ENCODE measurements around the gene ADGB. TPM values are rescaled to one million over a fixed set of nuclear protein-coding genes. Genes with fewer than 3 reads are reported as not detected.

ADGB gene
- total RNA-seq, 1 experiment from 2014 or later, result not detected

- Histone ChIP-seq H3K4me3 (ENCODE audit: low read length) (no peak overlapping the region), H3K4me2 (ENCODE audit: low read length) (no peak overlapping the region), H3K27me3 (ENCODE audit: low read length) (no peaks in the 10 kb centered on the region), H3K4me1 (ENCODE audit: insufficient read depth, low read length) (no peaks in the 10 kb centered on the region; the same call in 1 of the 2 replicates), H3K36me3 (ENCODE audit: low read depth, low read length) (no peaks in the 10 kb centered on the region), H3K9ac (ENCODE audit: low read length) (no peak overlapping the region), H3K27ac (ENCODE audit: low read length) (no peak overlapping the region), H2AFZ (ENCODE audit: low read length) (no peak overlapping the region), H3F3A (ENCODE audit: low read length, unreplicated experiment) (no peaks in the 10 kb centered on the region), H3K9me3 (ENCODE audit: low read length) (no peaks in the 10 kb centered on the region), H4K20me1 (ENCODE audit: low read length) (no peaks in the 10 kb centered on the region), H3K79me2 (ENCODE audit: low read length) (no peaks in the 10 kb centered on the region), H3K9me2 (replicated peaks; ENCODE audit: low read length) (no peaks in the 10 kb centered on the region)
- TF ChIP-seq EZH2phosphoT487 (IDR thresholded peaks at IDR 0.05; ENCODE audit: borderline replicate concordance, low read length) (no peak), CTCF (conservative IDR thresholded peaks at IDR 0.05; ENCODE audit: low read depth, low read length) (no peak), EZH2 (IDR thresholded peaks at IDR 0.05; ENCODE audit: low read length, unreplicated experiment) (no peak)
- DNase-seq (no peak), ATAC-seq (no peak)
- ChIA-PET CTCF (no interaction called here), POLR2A (ENCODE audit: unreplicated experiment) (no interaction called here)
- no TSS peak for BruUV-seq (replicated peaks)
- intact Hi-C loops (cut with micrococcal nuclease), result no loop called here
Measured at GRCh38 chr6:146862508-146862919, 263.7 kb downstream of the ADGB start.

DNA sequence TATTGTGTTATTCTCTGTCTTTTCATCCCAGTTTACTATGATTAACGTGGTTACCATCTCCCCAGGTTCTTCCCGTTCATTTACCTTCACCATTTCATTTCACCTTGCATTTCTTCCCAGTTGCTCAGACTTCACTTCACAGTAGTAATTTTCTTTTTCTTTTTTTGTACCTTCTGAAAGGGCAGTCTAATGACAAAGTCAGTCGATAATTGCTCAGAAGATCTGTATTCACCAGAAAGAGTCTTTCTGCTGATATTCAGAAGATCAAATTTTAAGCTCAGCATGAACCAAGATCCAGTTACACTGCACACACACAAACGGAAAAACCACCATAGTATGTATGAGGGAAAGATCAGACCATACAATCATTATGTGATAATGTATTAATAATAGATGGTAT lies 265.5 kb downstream of the ADGB start:
- Histone ChIP-seq H3K36me3 (ENCODE audit: low read depth, low read length) (no peaks in the 10 kb centered on the region), H3K9ac (ENCODE audit: low read length) (no peak overlapping the region), H3K9me2 (replicated peaks; ENCODE audit: low read length) (no peaks in the 10 kb centered on the region), H2AFZ (ENCODE audit: low read length) (no peak overlapping the region), H3K27me3 (ENCODE audit: low read length) (no peaks in the 10 kb centered on the region), H3K4me2 (ENCODE audit: low read length) (no peak overlapping the region), H3K79me2 (ENCODE audit: low read length) (no peaks in the 10 kb centered on the region), H3F3A (ENCODE audit: low read length, unreplicated experiment) (no peaks in the 10 kb centered on the region), H3K9me3 (ENCODE audit: low read length) (no peaks in the 10 kb centered on the region), H3K4me1 (ENCODE audit: insufficient read depth, low read length) (no peaks in the 10 kb centered on the region), H3K27ac (ENCODE audit: low read length) (no peak overlapping the region), H3K4me3 (ENCODE audit: low read length) (no peak overlapping the region), H4K20me1 (ENCODE audit: low read length) (no peaks in the 10 kb centered on the region)
- ATAC-seq, result no peak
- no peak for TF ChIP-seq EZH2 (IDR thresholded peaks at IDR 0.05; ENCODE audit: low read length, unreplicated experiment)
- no peak for TF ChIP-seq EZH2phosphoT487 (IDR thresholded peaks at IDR 0.05; ENCODE audit: borderline replicate concordance, low read length)
- no peak for TF ChIP-seq CTCF (conservative IDR thresholded peaks at IDR 0.05; ENCODE audit: low read depth, low read length)
- BruUV-seq (replicated peaks), result no TSS peak
- ChIA-PET CTCF (no interaction called here), POLR2A (ENCODE audit: unreplicated experiment) (no interaction called here)
- DNase-seq, result no peak
- intact Hi-C loops (cut with micrococcal nuclease), result no loop called here

DNA sequence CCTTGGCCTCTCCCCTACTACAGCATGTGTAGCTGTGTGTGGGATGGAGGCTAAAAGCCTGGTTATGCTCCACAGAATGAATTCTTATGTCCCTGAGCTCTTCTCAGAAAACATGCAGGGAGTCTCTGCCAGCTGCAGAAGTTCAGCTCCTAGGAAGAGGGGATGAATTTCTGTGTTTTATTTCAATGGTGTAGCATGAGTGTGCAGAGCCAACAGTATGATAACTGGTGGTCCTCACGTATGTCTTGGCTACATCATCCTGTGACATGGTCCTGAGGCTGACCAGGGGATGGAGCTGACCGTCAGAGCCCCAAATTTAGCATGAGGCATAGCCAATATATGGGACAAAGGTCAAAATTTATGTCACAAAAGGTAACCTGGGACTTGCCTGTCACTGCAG lies 266.1 kb downstream of the ADGB start:
- intact Hi-C loops (cut with micrococcal nuclease), result no loop called here
- Histone ChIP-seq H3K4me3 (ENCODE audit: low read length) (no peak overlapping the region), H3K79me2 (ENCODE audit: low read length) (no peaks in the 10 kb centered on the region), H3K4me1 (ENCODE audit: insufficient read depth, low read length) (no peaks in the 10 kb centered on the region), H2AFZ (ENCODE audit: low read length) (no peak overlapping the region), H3K9me2 (replicated peaks; ENCODE audit: low read length) (no peaks in the 10 kb centered on the region), H3K9ac (ENCODE audit: low read length) (no peak overlapping the region), H3K9me3 (ENCODE audit: low read length) (no peaks in the 10 kb centered on the region), H3K27me3 (ENCODE audit: low read length) (no peaks in the 10 kb centered on the region), H4K20me1 (ENCODE audit: low read length) (no peaks in the 10 kb centered on the region), H3K27ac (ENCODE audit: low read length) (no peak overlapping the region), H3K4me2 (ENCODE audit: low read length) (no peak overlapping the region), H3F3A (ENCODE audit: low read length, unreplicated experiment) (no peaks in the 10 kb centered on the region), H3K36me3 (ENCODE audit: low read depth, low read length) (no peaks in the 10 kb centered on the region)
- CTCF ChIA-PET, result no interaction called here
- BruUV-seq (replicated peaks), result no TSS peak
- POLR2A ChIA-PET (ENCODE audit: unreplicated experiment), result no interaction called here
- DNase-seq (no peak), ATAC-seq (no peak)
- TF ChIP-seq EZH2 (IDR thresholded peaks at IDR 0.05; ENCODE audit: low read length, unreplicated experiment) (no peak), CTCF (conservative IDR thresholded peaks at IDR 0.05; ENCODE audit: low read depth, low read length) (no peak), EZH2phosphoT487 (IDR thresholded peaks at IDR 0.05; ENCODE audit: borderline replicate concordance, low read length) (no peak)

Other genes starting within 250 kb of the ADGB start
- gene RAB32, start 55.1 kb upstream of the ADGB start, total RNA-seq (2014; rRNA removed), result 25.1 and 29.8 TPM in 2 replicates